Measurements from ENCODE around the gene CYP4F8. TPM values are rescaled to one million over a fixed set of nuclear protein-coding genes. Genes with fewer than 3 reads are reported as not detected.

The CYP4F8 gene
- total RNA-seq, 2 experiments from 2014 or later, result not detected

GRCh38 chr19:15609261-15609660 lies 5.8 kb upstream of the CYP4F8 start:
- Histone ChIP-seq H3K79me2 (ENCODE audit: insufficient read depth, low read depth, low read length) (no peaks in the 10 kb centered on the region), H3K4me1 (ENCODE audit: insufficient read depth, low read length, poor library complexity, severe bottlenecking) (no peaks in the 10 kb centered on the region), H3K9me3 (ENCODE audit: low read length) (no peaks in the 10 kb centered on the region), H3K9me2 (ENCODE audit: insufficient read depth, low read length) (no peaks in the 10 kb centered on the region), H2AFZ (ENCODE audit: low read length) (no peak overlapping the region), H4K20me1 (ENCODE audit: insufficient read depth, low read length) (no peaks in the 10 kb centered on the region), H3K36me3 (ENCODE audit: insufficient read depth, low read length) (no peaks in the 10 kb centered on the region), H3K27ac (ENCODE audit: low read depth, low read length, poor library complexity, severe bottlenecking) (no peak overlapping the region), H3K4me2 (ENCODE audit: low read length) (no peak overlapping the region), H3K4me3 (ENCODE audit: low read depth, low read length, poor library complexity, severe bottlenecking) (no peak overlapping the region)
- ChIA-PET CTCF (ENCODE audit: unreplicated experiment) (no interaction called here), POLR2A (no interaction called here)
- TF ChIP-seq EZH2phosphoT487 (IDR thresholded peaks at IDR 0.05; ENCODE audit: borderline replicate concordance, low read depth, low read length) (no peak), CTCF (conservative IDR thresholded peaks at IDR 0.05; ENCODE audit: low read length) (no peak)
- intact Hi-C loops (cut with micrococcal nuclease; ENCODE audit: unreplicated experiment), result no loop called here
- no TSS peak for BruUV-seq (replicated peaks)
- no peak for DNase-seq (ENCODE audit: low spot score)

GRCh38 chr19:15612342-15612741 lies 2.7 kb upstream of the CYP4F8 start:
- BruUV-seq (replicated peaks), result no TSS peak
- Histone ChIP-seq H3K27ac (ENCODE audit: low read depth, low read length, poor library complexity, severe bottlenecking) (no peak overlapping the region), H3K36me3 (ENCODE audit: insufficient read depth, low read length) (no peaks in the 10 kb centered on the region), H3K4me3 (ENCODE audit: low read depth, low read length, poor library complexity, severe bottlenecking) (no peak overlapping the region), H3K9me3 (ENCODE audit: low read length) (no peaks in the 10 kb centered on the region), H3K79me2 (ENCODE audit: insufficient read depth, low read depth, low read length) (no peaks in the 10 kb centered on the region), H2AFZ (ENCODE audit: low read length) (no peak overlapping the region), H3K4me2 (ENCODE audit: low read length) (no peak overlapping the region), H4K20me1 (ENCODE audit: insufficient read depth, low read length) (no peaks in the 10 kb centered on the region), H3K9me2 (ENCODE audit: insufficient read depth, low read length) (no peaks in the 10 kb centered on the region), H3K4me1 (ENCODE audit: insufficient read depth, low read length, poor library complexity, severe bottlenecking) (no peaks in the 10 kb centered on the region)
- POLR2A ChIA-PET, result no interaction called here
- DNase-seq (ENCODE audit: low spot score), result no peak
- intact Hi-C loops (cut with micrococcal nuclease; ENCODE audit: unreplicated experiment), result no loop called here
- TF ChIP-seq CTCF (conservative IDR thresholded peaks at IDR 0.05; ENCODE audit: low read length), result no peak
- TF ChIP-seq EZH2phosphoT487 (IDR thresholded peaks at IDR 0.05; ENCODE audit: borderline replicate concordance, low read depth, low read length), result no peak
- CTCF ChIA-PET (ENCODE audit: unreplicated experiment), result no interaction called here

- ChIA-PET CTCF (ENCODE audit: unreplicated experiment) (no interaction called here), POLR2A (no interaction called here)
- DNase-seq (ENCODE audit: low spot score), result no peak
- BruUV-seq (replicated peaks), result no TSS peak
- no peaks in the 10 kb centered on the region for H3K79me2 ChIP-seq (ENCODE audit: insufficient read depth, low read depth, low read length)
- no peak overlapping the region for H3K4me3 ChIP-seq (ENCODE audit: low read depth, low read length, poor library complexity, severe bottlenecking)
- no peak overlapping the region for H3K4me2 ChIP-seq (ENCODE audit: low read length)
- no peaks in the 10 kb centered on the region for H3K9me2 ChIP-seq (ENCODE audit: insufficient read depth, low read length)
- no peaks in the 10 kb centered on the region for H4K20me1 ChIP-seq (ENCODE audit: insufficient read depth, low read length)
- H3K9me3 ChIP-seq (ENCODE audit: low read length), result no peaks in the 10 kb centered on the region
- no peaks in the 10 kb centered on the region for H3K36me3 ChIP-seq (ENCODE audit: insufficient read depth, low read length)
- intact Hi-C loops (cut with micrococcal nuclease; ENCODE audit: unreplicated experiment), result no loop called here
- H2AFZ ChIP-seq (ENCODE audit: low read length), result no peak overlapping the region
- no peak overlapping the region for H3K27ac ChIP-seq (ENCODE audit: low read depth, low read length, poor library complexity, severe bottlenecking)
- no peak for TF ChIP-seq EZH2phosphoT487 (IDR thresholded peaks at IDR 0.05; ENCODE audit: borderline replicate concordance, low read depth, low read length)
- TF ChIP-seq CTCF (conservative IDR thresholded peaks at IDR 0.05; ENCODE audit: low read length), result no peak
- H3K4me1 ChIP-seq (ENCODE audit: insufficient read depth, low read length, poor library complexity, severe bottlenecking), result no peaks in the 10 kb centered on the region
These were observed 1.7 kb upstream of the CYP4F8 start for GRCh38 chr19:15613338-15613737.
